ENCODE measurements around the gene SLC6A19. TPM values are rescaled to one million over a fixed set of nuclear protein-coding genes. Genes with fewer than 3 reads are reported as not detected.

SLC6A19 gene
- total RNA-seq, 6 experiments from 2014 or later, result not detected

DNA sequence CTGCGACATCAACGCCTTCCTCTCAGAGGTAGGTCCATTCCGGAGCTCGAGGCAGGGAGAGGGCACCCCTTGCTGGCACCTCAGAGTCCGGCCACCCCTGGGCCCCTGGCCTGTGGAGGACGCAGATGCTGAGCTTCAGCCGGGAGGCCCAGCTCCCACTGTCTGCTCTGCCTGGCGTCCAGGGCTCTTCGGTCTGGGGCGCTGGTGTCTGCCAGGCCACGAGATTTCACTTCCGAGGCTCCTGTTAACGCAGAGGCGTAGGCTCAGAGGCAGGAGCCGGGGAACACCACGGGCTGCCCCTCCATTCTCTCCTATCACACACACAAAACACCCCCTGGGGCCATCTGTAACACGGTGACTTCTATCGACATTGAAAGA lies 15.5 kb downstream of the SLC6A19 start:
- no peak for DNase-seq
- Mint-ChIP-seq H3K27ac (no peak overlapping the region), H3K9me3 (peaks cover 18% of the 10 kb centered on the region), H3K4me3 (no peak overlapping the region), H3K36me3 (ENCODE audit: low read depth) (no peaks in the 10 kb centered on the region; the same call in none of the 2 replicates), H3K4me1 (ENCODE audit: low read depth) (no peaks in the 10 kb centered on the region), H3K27me3 (ENCODE audit: insufficient read depth) (peaks cover 4% of the 10 kb centered on the region)
- TF ChIP-seq, protein P1, sequence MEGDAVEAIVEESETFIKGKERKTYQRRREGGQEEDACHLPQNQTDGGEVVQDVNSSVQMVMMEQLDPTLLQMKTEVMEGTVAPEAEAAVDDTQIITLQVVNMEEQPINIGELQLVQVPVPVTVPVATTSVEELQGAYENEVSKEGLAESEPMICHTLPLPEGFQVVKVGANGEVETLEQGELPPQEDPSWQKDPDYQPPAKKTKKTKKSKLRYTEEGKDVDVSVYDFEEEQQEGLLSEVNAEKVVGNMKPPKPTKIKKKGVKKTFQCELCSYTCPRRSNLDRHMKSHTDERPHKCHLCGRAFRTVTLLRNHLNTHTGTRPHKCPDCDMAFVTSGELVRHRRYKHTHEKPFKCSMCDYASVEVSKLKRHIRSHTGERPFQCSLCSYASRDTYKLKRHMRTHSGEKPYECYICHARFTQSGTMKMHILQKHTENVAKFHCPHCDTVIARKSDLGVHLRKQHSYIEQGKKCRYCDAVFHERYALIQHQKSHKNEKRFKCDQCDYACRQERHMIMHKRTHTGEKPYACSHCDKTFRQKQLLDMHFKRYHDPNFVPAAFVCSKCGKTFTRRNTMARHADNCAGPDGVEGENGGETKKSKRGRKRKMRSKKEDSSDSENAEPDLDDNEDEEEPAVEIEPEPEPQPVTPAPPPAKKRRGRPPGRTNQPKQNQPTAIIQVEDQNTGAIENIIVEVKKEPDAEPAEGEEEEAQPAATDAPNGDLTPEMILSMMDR (IDR thresholded peaks at IDR 0.05), result no peak

DNA sequence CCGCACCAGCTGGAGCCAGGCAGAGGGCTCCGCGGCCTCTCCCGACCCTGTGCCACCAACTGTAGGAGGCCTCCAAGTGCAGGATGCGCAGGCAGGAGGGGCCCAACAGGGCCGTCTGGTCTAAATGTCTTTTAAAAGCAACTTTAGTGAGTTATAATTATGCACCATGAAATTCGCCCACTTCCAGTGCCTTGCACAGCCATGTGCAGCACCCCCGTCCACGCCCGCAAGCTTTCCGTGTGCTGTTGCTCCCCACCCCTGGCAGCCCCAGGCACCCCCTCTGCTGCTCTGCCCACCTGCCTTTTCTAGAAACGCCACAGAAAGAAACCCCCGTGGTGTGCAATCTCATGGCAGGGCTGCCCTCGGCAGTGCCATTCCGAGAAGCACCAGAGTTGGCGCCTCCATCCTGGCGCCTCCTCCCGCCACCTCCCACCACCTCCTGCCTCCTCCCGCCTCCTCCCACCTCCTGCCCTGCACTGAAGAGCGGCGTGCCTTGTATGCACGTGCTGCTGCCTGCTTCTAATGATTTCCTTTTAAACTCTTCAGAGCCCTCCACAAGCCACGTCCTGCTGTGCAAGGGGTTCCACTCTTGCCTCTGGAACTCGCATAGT lies 16.3 kb downstream of the SLC6A19 start:
- Mint-ChIP-seq H3K4me3 (no peak overlapping the region), H3K36me3 (ENCODE audit: low read depth) (no peaks in the 10 kb centered on the region; the same call in none of the 2 replicates), H3K27ac (no peak overlapping the region), H3K4me1 (ENCODE audit: low read depth) (no peaks in the 10 kb centered on the region), H3K27me3 (ENCODE audit: insufficient read depth) (peaks cover 4% of the 10 kb centered on the region), H3K9me3 (peaks cover 21% of the 10 kb centered on the region)
- no peak for DNase-seq
- TF ChIP-seq, protein P1 (IDR thresholded peaks at IDR 0.05), result no peak

GRCh38 chr5:1218351-1219080 lies 17.1 kb downstream of the SLC6A19 start:
- H3K36me3 Mint-ChIP-seq (ENCODE audit: low read depth), result no peaks in the 10 kb centered on the region; the same call in none of the 2 replicates
- H3K27ac Mint-ChIP-seq, result no peak overlapping the region
- TF ChIP-seq, protein P1 (IDR thresholded peaks at IDR 0.05), result no peak
- DNase-seq, result no peak
- no peaks in the 10 kb centered on the region for H3K4me1 Mint-ChIP-seq (ENCODE audit: low read depth)
- peaks cover 4% of the 10 kb centered on the region for H3K27me3 Mint-ChIP-seq (ENCODE audit: insufficient read depth)
- H3K4me3 Mint-ChIP-seq, result no peak overlapping the region
- peaks cover 19% of the 10 kb centered on the region for H3K9me3 Mint-ChIP-seq

- TF ChIP-seq, protein P1 (IDR thresholded peaks at IDR 0.05), result no peak
- peaks cover 4% of the 10 kb centered on the region for H3K27me3 Mint-ChIP-seq (ENCODE audit: insufficient read depth)
- no peaks in the 10 kb centered on the region; the same call in none of the 2 replicates for H3K36me3 Mint-ChIP-seq (ENCODE audit: low read depth)
- no peak overlapping the region for H3K4me3 Mint-ChIP-seq
- no peaks in the 10 kb centered on the region for H3K4me1 Mint-ChIP-seq (ENCODE audit: low read depth)
- H3K9me3 Mint-ChIP-seq, result peaks cover 24% of the 10 kb centered on the region
- no peak for DNase-seq
- H3K27ac Mint-ChIP-seq, result no peak overlapping the region
Measured at GRCh38 chr5:1219098-1219767, 17.8 kb downstream of the SLC6A19 start.

DNA sequence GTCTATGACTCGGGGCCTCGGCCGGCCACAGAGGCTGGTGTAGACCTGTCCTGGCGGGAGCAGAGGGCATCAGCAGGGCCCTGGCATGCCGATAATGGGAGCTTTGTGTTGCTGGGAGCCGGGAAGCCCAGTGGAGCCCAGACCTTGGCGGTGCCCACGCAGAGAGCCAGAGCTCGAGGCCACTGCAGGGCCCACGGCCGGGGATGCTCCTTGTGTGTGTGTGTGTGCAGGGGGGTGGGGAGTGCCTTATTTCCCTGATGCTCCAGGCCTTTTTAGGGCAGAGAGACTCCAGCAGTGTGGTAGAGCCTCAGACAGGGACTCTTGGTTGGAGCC lies 18.3 kb downstream of the SLC6A19 start:
- Mint-ChIP-seq H3K27me3 (ENCODE audit: insufficient read depth) (peaks cover 7% of the 10 kb centered on the region), H3K36me3 (ENCODE audit: low read depth) (no peaks in the 10 kb centered on the region; the same call in none of the 2 replicates), H3K4me1 (ENCODE audit: low read depth) (no peaks in the 10 kb centered on the region), H3K27ac (no peak overlapping the region), H3K9me3 (peaks cover 26% of the 10 kb centered on the region), H3K4me3 (no peak overlapping the region)
- TF ChIP-seq, protein P1 (IDR thresholded peaks at IDR 0.05), result no peak
- no peak for DNase-seq
